GM23338 (cell line): ENCODE measurements around the gene CAMTA1. TPM values are rescaled to one million over a fixed set of nuclear protein-coding genes. Genes with fewer than 3 reads are reported as not detected.

Source experiments
- ATAC-seq: fragments of 200-7000 bp; cut with Tn5 transposase; 3 replicates; pipeline ENCODE4 v1.9.1; 2020
- DNase-seq: peaks from one replicate; pipeline ENCODE4 v3.0.0-alpha.2; 2015; ENCODE audit warnings: low spot score
- H2AFZ ChIP-seq: fragments of 200-600 bp; sonication (generic); 2 replicates; pipeline ENCODE4 v1.8.0; 2016; ENCODE audit warnings: antibody characterized with exemption, mild to moderate bottlenecking, moderate library complexity
- H3F3A ChIP-seq: fragments of 200-600 bp; sonication (generic); replicated peaks from 2 replicates; pipeline ENCODE4 v1.8.0; 2017; ENCODE audit warnings: antibody characterized with exemption, mixed run types, low read depth
- H3K27ac ChIP-seq: fragments of 200-600 bp; sonication (generic); 2 replicates; pipeline ENCODE4 v1.6.1; 2016; ENCODE audit warnings: low read depth
- H3K27me3 ChIP-seq: fragments of 200-600 bp; sonication (generic); 2 replicates; pipeline ENCODE4 v1.8.0; 2016; ENCODE audit warnings: mild to moderate bottlenecking, mixed run types, moderate library complexity; ENCODE audit not compliant: insufficient read depth
- H3K36me3 ChIP-seq: fragments of 200-600 bp; sonication (generic); 2 replicates; pipeline ENCODE4 v1.8.0; 2016; ENCODE audit warnings: mild to moderate bottlenecking; ENCODE audit not compliant: insufficient read depth
- H3K4me1 ChIP-seq: fragments of 200-600 bp; sonication (generic); 2 replicates; pipeline ENCODE4 v1.8.0; 2016; ENCODE audit warnings: mild to moderate bottlenecking, moderate library complexity; ENCODE audit not compliant: insufficient read depth
- H3K4me2 ChIP-seq: fragments of 200-600 bp; sonication (generic); 2 replicates; pipeline ENCODE4 v1.7.1; 2017; ENCODE audit warnings: mixed run types
- H3K4me3 ChIP-seq: fragments of 200-600 bp; sonication (generic); 2 replicates; pipeline ENCODE4 v1.6.1; 2016; ENCODE audit warnings: mixed run types
- H3K79me2 ChIP-seq: fragments of 200-600 bp; sonication (generic); replicated peaks from 2 replicates; pipeline ENCODE4 v1.8.0; 2017; ENCODE audit warnings: mild to moderate bottlenecking; ENCODE audit not compliant: insufficient read depth
- H3K9me2 ChIP-seq: fragments of 200-600 bp; sonication (generic); 2 replicates; pipeline ENCODE4 v1.8.0; 2017; ENCODE audit not compliant: insufficient read depth
- H4K20me1 ChIP-seq: fragments of 200-600 bp; sonication (generic); replicated peaks from 2 replicates; pipeline ENCODE4 v1.8.0; 2017; ENCODE audit warnings: mild to moderate bottlenecking; ENCODE audit not compliant: insufficient read depth
- H3K27ac Mint-ChIP-seq: 2 replicates; pipeline ENCODE4 v1.8.0; 2020; ENCODE audit warnings: inconsistent platforms, mild to moderate bottlenecking, moderate library complexity, mixed read lengths
- H3K27me3 Mint-ChIP-seq: 3 replicates; pipeline ENCODE4 v1.8.0; 2022; ENCODE audit warnings: low read depth, mild to moderate bottlenecking, moderate library complexity, mixed read lengths, inconsistent platforms; ENCODE audit not compliant: insufficient read depth, poor library complexity
- H3K36me3 Mint-ChIP-seq: 3 replicates; pipeline ENCODE4 v1.8.0; 2021; ENCODE audit warnings: low read depth, mild to moderate bottlenecking, inconsistent platforms, moderate library complexity, mixed read lengths
- H3K4me1 Mint-ChIP-seq: 3 replicates; pipeline ENCODE4 v1.8.0; 2020; ENCODE audit warnings: mild to moderate bottlenecking, inconsistent platforms, mixed read lengths
- H3K4me3 Mint-ChIP-seq: 3 replicates; pipeline ENCODE4 v1.8.0; 2021; ENCODE audit warnings: moderate library complexity, mild to moderate bottlenecking, inconsistent platforms, mixed read lengths
- H3K9me3 Mint-ChIP-seq: 3 replicates; pipeline ENCODE4 v1.8.0; 2020; ENCODE audit warnings: moderate library complexity, mild to moderate bottlenecking, inconsistent platforms, mixed read lengths
- CREB1 ChIP-seq: fragments of 250-450 bp; sonication (Bioruptor Pico); IDR thresholded peaks from 2 replicates; pipeline ENCODE4 v1.5.0; 2020; ENCODE audit warnings: low read depth, mild to moderate bottlenecking, moderate library complexity
- EZH2 ChIP-seq: fragments of 200-600 bp; sonication (generic); IDR thresholded peaks from one replicate; pipeline ENCODE4 v1.8.0; 2017; ENCODE audit warnings: antibody characterized with exemption, mild to moderate bottlenecking, low read depth; ENCODE audit not compliant: unreplicated experiment
- EZH2phosphoT487 ChIP-seq: fragments of 200-600 bp; sonication (generic); IDR thresholded peaks from one replicate; pipeline ENCODE4 v1.8.1; 2018; ENCODE audit warnings: antibody characterized with exemption; ENCODE audit not compliant: unreplicated experiment
- JUNB ChIP-seq: IDR thresholded peaks from one replicate; pipeline ENCODE4 v1.6.1; 2016; ENCODE audit warnings: antibody characterized with exemption; ENCODE audit not compliant: unreplicated experiment
- NANOG ChIP-seq: IDR thresholded peaks from 2 replicates; pipeline ENCODE4 v1.6.1; 2016; ENCODE audit warnings: antibody characterized with exemption, borderline replicate concordance
- POLR2AphosphoS5 ChIP-seq: IDR thresholded peaks from 2 replicates; pipeline ENCODE4 v1.6.1; 2016; ENCODE audit warnings: antibody characterized with exemption, low read depth
- STAT1 ChIP-seq: IDR thresholded peaks from one replicate; pipeline ENCODE4 v1.6.1; 2016; ENCODE audit warnings: antibody characterized with exemption; ENCODE audit not compliant: unreplicated experiment
- ZNF114 ChIP-seq: fragments of 250-450 bp; sonication (Bioruptor Pico); IDR thresholded peaks from 2 replicates; pipeline ENCODE4 v1.5.0; 2020; ENCODE audit warnings: mild to moderate bottlenecking, moderate library complexity
- ZNF331 ChIP-seq: fragments of 250-450 bp; sonication (Bioruptor Pico); IDR thresholded peaks from 2 replicates; pipeline ENCODE4 v1.5.0; 2020; ENCODE audit warnings: low read depth, mild to moderate bottlenecking, moderate library complexity
- polyA plus RNA-seq: library from polyadenylated mRNA; unstranded; fragments of >200 nt; fragmentation: Nextera tagmentation; extraction: Ambion mirVana; gene quantifications from 2 replicates; pipeline ENCODE4 v1.2.1, GENCODE V29; 2016
- total RNA-seq: library from RNA; depleted of rRNA; stranded (reverse); fragments of >200 nt; shearing (Covaris generic); gene quantifications from 2 replicates; pipeline ENCODE4 v1.2.3, GENCODE V29; 2014
- TF ChIP-seq, protein P1 (sequence below): IDR thresholded peaks from 2 replicates; pipeline ENCODE4 v1.6.1; 2016; ENCODE audit warnings: antibody characterized with exemption
- TF ChIP-seq, protein P2 (sequence below), 2 experiments: fragments of 200-600 bp in 1 of 2; sonication (generic) in 1 of 2; conservative IDR thresholded peaks; 2 replicates each; pipeline versions ENCODE4 v1.5.1 to v1.6.1; 2016 to 2017; ENCODE audit warnings: antibody characterized with exemption in 2 of 2, low read depth in 2 of 2, mild to moderate bottlenecking in 2 of 2, moderate library complexity in 1 of 2
- TF ChIP-seq, protein P3 (sequence below): IDR thresholded peaks from one replicate; pipeline ENCODE4 v1.6.1; 2018; ENCODE audit warnings: antibody characterized with exemption; ENCODE audit not compliant: unreplicated experiment

CAMTA1 gene
- total and polyA plus RNA-seq, 2 experiments from 2014 or later: 115 to 519 TPM

GRCh38 chr1:7574121-7575040 lies 789.1 kb downstream of the CAMTA1 start (continued):
- TF ChIP-seq NANOG: no peak
- no peak for TF ChIP-seq ZNF114
- TF ChIP-seq STAT1: no peak
- no peak for TF ChIP-seq POLR2AphosphoS5
- TF ChIP-seq EZH2phosphoT487: no peak
- no peak for TF ChIP-seq CREB1 (CRISPR knock-in tag)
- TF ChIP-seq, protein P1, sequence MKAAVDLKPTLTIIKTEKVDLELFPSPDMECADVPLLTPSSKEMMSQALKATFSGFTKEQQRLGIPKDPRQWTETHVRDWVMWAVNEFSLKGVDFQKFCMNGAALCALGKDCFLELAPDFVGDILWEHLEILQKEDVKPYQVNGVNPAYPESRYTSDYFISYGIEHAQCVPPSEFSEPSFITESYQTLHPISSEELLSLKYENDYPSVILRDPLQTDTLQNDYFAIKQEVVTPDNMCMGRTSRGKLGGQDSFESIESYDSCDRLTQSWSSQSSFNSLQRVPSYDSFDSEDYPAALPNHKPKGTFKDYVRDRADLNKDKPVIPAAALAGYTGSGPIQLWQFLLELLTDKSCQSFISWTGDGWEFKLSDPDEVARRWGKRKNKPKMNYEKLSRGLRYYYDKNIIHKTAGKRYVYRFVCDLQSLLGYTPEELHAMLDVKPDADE: no peak
- TF ChIP-seq, protein P2, sequence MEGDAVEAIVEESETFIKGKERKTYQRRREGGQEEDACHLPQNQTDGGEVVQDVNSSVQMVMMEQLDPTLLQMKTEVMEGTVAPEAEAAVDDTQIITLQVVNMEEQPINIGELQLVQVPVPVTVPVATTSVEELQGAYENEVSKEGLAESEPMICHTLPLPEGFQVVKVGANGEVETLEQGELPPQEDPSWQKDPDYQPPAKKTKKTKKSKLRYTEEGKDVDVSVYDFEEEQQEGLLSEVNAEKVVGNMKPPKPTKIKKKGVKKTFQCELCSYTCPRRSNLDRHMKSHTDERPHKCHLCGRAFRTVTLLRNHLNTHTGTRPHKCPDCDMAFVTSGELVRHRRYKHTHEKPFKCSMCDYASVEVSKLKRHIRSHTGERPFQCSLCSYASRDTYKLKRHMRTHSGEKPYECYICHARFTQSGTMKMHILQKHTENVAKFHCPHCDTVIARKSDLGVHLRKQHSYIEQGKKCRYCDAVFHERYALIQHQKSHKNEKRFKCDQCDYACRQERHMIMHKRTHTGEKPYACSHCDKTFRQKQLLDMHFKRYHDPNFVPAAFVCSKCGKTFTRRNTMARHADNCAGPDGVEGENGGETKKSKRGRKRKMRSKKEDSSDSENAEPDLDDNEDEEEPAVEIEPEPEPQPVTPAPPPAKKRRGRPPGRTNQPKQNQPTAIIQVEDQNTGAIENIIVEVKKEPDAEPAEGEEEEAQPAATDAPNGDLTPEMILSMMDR (conservative IDR thresholded peaks at IDR 0.05; ENCODE audit: low read depth in 2 of 2): no peak
- no peak for TF ChIP-seq EZH2
- TF ChIP-seq JUNB: no peak

DNA sequence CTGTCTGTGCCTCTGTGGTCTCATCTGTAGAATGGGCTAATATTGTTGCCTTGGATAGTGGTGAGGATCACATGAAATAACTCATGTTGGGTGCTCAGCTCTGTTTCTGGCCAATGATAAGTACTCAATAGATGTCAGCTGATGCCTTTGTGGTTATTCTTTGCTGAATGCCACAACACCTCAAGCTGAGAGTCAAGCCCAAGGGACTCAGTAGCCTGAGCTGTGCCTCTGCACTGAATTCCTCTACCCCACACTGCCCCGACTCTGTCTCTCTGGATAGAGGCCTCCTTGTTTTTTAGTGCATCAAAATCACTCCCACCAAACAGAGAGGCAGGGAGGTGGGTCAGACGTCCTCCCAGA lies 789.8 kb downstream of the CAMTA1 start:
- no peaks in the 10 kb centered on the region for H3K36me3 Mint-ChIP-seq
- Histone ChIP-seq H3K4me3 (no peak overlapping the region), H3F3A (no peaks in the 10 kb centered on the region), H3K36me3 (no peaks in the 10 kb centered on the region), H3K27ac (no peak overlapping the region), H2AFZ (no peak overlapping the region), H3K4me2 (no peak overlapping the region), H3K79me2 (no peaks in the 10 kb centered on the region), H3K27me3 (no peaks in the 10 kb centered on the region), H3K9me2 (no peaks in the 10 kb centered on the region), H3K4me1 (no peaks in the 10 kb centered on the region), H4K20me1 (no peaks in the 10 kb centered on the region)
- DNase-seq: no peak
- no peak overlapping the region for H3K4me3 Mint-ChIP-seq
- no peak for ATAC-seq
- no peak overlapping the region for H3K27ac Mint-ChIP-seq
- H3K4me1 Mint-ChIP-seq: no peaks in the 10 kb centered on the region
- H3K27me3 Mint-ChIP-seq: peaks cover 10% of the 10 kb centered on the region
- H3K9me3 Mint-ChIP-seq: no peaks in the 10 kb centered on the region
- no peak for TF ChIP-seq JUNB
- no peak for TF ChIP-seq ZNF331 (CRISPR knock-in tag)
- no peak for TF ChIP-seq STAT1
- no peak for TF ChIP-seq ZNF114
- TF ChIP-seq POLR2AphosphoS5: no peak
- TF ChIP-seq EZH2: no peak
- TF ChIP-seq CREB1 (CRISPR knock-in tag): no peak
- TF ChIP-seq, protein P3, sequence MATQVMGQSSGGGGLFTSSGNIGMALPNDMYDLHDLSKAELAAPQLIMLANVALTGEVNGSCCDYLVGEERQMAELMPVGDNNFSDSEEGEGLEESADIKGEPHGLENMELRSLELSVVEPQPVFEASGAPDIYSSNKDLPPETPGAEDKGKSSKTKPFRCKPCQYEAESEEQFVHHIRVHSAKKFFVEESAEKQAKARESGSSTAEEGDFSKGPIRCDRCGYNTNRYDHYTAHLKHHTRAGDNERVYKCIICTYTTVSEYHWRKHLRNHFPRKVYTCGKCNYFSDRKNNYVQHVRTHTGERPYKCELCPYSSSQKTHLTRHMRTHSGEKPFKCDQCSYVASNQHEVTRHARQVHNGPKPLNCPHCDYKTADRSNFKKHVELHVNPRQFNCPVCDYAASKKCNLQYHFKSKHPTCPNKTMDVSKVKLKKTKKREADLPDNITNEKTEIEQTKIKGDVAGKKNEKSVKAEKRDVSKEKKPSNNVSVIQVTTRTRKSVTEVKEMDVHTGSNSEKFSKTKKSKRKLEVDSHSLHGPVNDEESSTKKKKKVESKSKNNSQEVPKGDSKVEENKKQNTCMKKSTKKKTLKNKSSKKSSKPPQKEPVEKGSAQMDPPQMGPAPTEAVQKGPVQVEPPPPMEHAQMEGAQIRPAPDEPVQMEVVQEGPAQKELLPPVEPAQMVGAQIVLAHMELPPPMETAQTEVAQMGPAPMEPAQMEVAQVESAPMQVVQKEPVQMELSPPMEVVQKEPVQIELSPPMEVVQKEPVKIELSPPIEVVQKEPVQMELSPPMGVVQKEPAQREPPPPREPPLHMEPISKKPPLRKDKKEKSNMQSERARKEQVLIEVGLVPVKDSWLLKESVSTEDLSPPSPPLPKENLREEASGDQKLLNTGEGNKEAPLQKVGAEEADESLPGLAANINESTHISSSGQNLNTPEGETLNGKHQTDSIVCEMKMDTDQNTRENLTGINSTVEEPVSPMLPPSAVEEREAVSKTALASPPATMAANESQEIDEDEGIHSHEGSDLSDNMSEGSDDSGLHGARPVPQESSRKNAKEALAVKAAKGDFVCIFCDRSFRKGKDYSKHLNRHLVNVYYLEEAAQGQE: no peak
- TF ChIP-seq, protein P2 (conservative IDR thresholded peaks at IDR 0.05; ENCODE audit: low read depth in 2 of 2): no peak
- TF ChIP-seq, protein P1: no peak
